H1 (cell line): ENCODE measurements around the gene RAB43. TPM values are rescaled to one million over a fixed set of nuclear protein-coding genes. Genes with fewer than 3 reads are reported as not detected.

Source experiments
- SP4 ChIP-seq: IDR thresholded peaks from 2 replicates; pipeline ENCODE4 v1.6.1; 2012; ENCODE audit warnings: low read length, inconsistent platforms
- ZNF274 ChIP-seq: IDR thresholded peaks from 2 replicates; pipeline ENCODE4 v1.7.0; 2012; ENCODE audit warnings: low read length, borderline replicate concordance; ENCODE audit errors: extremely low read depth
- polyA plus RNA-seq, 7 experiments: library from polyadenylated mRNA; depleted of rRNA in 3 of 7; stranded (reverse) in 5 of 7; unstranded in 2 of 7; fragments of >200 nt in 5 of 7; fragments of 200-250 nt in 2 of 7; gene quantifications; 1 replicate in 5 of 7; 2 replicates in 1 of 7; 4 replicates in 1 of 7; pipeline versions ENCODE4 v1.2.1 to v1.2.3, GENCODE V29; 2011 to 2013; ENCODE audit warnings: missing spikeins in 2 of 7, mixed read lengths in 2 of 7
- total RNA-seq: library from RNA; stranded (reverse); fragmentation: NEBNext Ultra II Directional; extraction: Animal tissue kit (Norgen Biotek cat#: 25700); gene quantifications from 2 replicates; pipeline ENCODE4 v1.2.1, GENCODE V29; 2021

RAB43 gene
- total and polyA plus RNA-seq, 2 of the 8 experiments (the other 6 are each of a cell fraction or from before 2014, with no cell fraction given): 13.1 to 19.4 TPM

DNA sequence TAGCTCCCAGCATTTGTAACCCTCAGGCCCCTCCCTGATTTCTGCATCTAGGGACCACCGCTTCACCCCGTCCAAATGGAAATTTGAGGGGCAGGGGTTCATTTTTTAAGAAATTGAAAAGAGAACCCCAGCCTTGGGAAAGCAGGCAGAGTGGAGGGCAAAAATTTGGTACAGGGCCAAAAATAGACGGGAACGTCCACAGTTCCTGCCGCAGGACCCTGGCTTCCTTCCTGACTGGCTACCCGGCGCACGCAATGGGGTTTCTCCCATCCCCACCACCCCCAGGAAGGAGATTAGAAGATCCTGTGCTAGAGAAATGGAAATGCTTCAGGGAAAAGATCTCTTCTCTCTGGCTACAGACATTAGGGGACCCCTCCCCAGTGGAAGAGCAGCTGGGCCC lies 40.1 kb downstream of the RAB43 start (continued):
- TF ChIP-seq ZNF274 (no peak), SP4 (no peak)
